SK-N-SH treated with all-trans-retinoic acid at 6 μM for 48 hours (cell line): ENCODE data around the gene RCHY1.

Experiments used
- ESRRG ChIP-seq: fragments of 250-450 bp; sonication (Bioruptor Pico); IDR thresholded peaks from 2 replicates; pipeline ENCODE4 v1.6.1; 2021; ENCODE audit warnings: mild to moderate bottlenecking
- PATZ1 ChIP-seq: fragments of 250-450 bp; sonication (Bioruptor Pico); IDR thresholded peaks from 2 replicates; pipeline ENCODE4 v1.8.0; 2020; ENCODE audit warnings: mild to moderate bottlenecking, moderate library complexity, borderline replicate concordance
- ZNF565 ChIP-seq: fragments of 450-650 bp; formaldehyde crosslinking; conservative IDR thresholded peaks from 2 replicates; pipeline ENCODE4 v1.5.0; 2020; ENCODE audit warnings: low read depth, mild to moderate bottlenecking, moderate library complexity

- TF ChIP-seq ZNF565 (CRISPR knock-in tag) (no peak), ESRRG (no peak), PATZ1 (CRISPR knock-in tag) (no peak)
These were observed 14.3 kb downstream of the RCHY1 start for GRCh38 chr4:75499900-75500299.
